ENCODE measurements around the gene PRRT1B.
A peak's percentile ranks its signal among the peaks of the same experiment; 100 is the strongest.

PRRT1B gene

DNA sequence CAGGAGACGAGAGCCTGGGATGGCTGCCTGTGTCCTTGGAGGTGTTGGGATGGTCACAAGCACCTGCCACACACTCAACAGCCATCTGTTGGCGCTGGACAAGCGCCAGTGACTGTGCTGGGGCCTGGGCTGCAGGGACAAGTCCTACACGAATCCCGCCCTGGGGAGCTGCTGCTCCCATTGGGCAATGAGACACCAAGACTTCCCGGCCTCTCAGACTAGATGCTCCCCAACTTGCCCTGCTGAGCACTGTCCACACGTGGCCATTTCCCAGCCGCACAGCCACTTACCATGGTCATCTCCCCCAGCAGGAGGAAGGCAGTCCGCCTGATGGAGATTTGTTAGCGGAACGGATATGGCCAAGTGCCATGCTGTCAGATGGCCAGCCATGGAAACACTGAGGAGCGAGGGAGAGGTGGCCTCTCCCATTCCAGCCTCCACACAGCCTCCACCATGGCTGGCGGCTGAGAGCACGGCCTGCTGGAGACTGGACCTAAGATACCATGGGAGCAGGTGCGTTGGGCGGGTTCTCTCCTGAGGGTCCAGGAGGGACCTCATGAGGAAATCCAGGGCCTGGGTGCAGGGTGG is 43.9 kb downstream of the PRRT1B start:
- no peak for TF ChIP-seq CTCF (IDR thresholded peaks at IDR 0.05)
- no peak overlapping the region for H3K27ac ChIP-seq
- H3K4me3 ChIP-seq = no peak overlapping the region
- no peak for DNase-seq (ENCODE audit: low spot score)

GRCh38 chr9:131589993-131590392 is 44.7 kb downstream of the PRRT1B start:
- TF ChIP-seq CTCF (IDR thresholded peaks at IDR 0.05) = no peak
- DNase-seq (ENCODE audit: low spot score) = no peak
- Histone ChIP-seq H3K4me3 (no peak overlapping the region), H3K27ac (no peak overlapping the region)

- TF ChIP-seq CTCF (IDR thresholded peaks at IDR 0.05) = no peak
- DNase-seq (ENCODE audit: low spot score) = no peak
- no peak overlapping the region for H3K4me3 ChIP-seq
- no peak overlapping the region for H3K27ac ChIP-seq
Measured at GRCh38 chr9:131590449-131590848, 45.1 kb downstream of the PRRT1B start.

DNA sequence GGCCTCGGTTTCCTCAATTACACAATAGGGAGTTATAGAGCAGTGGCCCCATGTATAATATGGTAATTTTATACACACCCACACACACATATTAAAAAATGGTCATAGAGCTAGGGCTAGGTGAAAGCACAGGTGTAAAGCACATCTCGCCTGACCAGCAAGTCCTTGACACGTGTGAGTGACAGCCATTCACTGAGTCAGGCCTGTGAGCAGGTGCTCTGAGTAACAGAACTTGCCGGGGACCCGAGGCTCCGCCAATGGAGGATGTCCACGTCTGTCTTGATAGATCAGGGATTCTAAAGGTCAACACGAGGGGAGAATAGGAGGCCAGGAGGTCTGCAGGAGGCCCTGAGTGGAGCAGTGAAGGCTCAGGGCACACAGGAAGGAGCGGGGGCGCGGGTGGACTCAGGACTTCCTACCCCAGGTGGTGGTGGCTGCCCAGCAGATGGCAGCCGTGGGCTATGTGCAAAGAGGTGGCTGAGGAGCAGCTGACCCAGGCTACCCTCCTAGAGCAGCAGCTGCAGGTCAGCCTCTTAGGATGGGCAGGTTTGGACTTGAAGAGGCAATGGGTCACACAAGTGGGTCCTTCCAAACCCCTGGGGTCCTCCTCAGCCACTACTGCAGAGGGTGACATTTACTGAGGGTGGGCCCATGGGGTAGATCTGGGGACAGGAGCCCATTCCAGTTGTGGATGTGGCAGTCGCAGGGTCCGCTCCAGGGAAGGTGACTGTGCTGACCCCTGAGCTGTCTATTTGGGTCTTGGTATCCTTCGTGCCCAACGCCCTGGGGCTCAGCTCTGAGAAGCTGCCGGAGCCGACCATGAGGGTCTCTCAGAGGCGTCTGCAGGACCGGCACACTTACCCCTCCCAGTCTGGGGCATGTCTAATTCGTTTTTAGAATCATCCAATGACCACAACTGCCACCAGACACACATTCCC is 45.9 kb downstream of the PRRT1B start:
- peak; percentile 82 for TF ChIP-seq CTCF (IDR thresholded peaks at IDR 0.05)
- peak overlapping the region in 1 of 2 donors; percentile 54 for H3K27ac ChIP-seq
- DNase-seq (ENCODE audit: low spot score) = peak; percentile 85
- H3K4me3 ChIP-seq = no peak overlapping the region

DNA sequence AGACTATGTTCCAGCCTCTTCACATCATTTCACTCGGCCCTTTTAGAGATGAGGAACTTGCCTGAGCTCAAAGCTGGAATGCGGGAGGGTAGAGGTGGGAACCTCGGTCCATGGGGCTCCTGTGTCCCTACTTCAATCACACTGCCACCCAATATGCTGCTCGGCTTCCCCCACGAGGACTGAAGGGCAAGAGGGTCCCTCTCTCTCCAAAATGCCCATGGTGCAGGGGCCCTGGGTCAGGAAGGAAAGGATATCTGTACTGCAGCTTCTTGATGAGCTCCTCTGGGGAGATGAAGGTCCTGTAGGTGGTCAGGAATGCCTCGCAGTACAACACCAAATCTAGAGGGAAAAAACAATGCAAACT is 46.5 kb downstream of the PRRT1B start:
- no peak for DNase-seq (ENCODE audit: low spot score)
- H3K27ac ChIP-seq = peak overlapping the region in 1 of 2 donors; percentile 54
- no peak overlapping the region for H3K4me3 ChIP-seq
- TF ChIP-seq CTCF (IDR thresholded peaks at IDR 0.05) = no peak

GRCh38 chr9:131593091-131593820 is 47.9 kb downstream of the PRRT1B start:
- no peak overlapping the region for H3K4me3 ChIP-seq
- H3K27ac ChIP-seq = no peak overlapping the region
- TF ChIP-seq CTCF (IDR thresholded peaks at IDR 0.05) = no peak
- no peak for DNase-seq (ENCODE audit: low spot score)
